Measurements from ENCODE around the gene CLIP2. TPM values are rescaled to one million over a fixed set of nuclear protein-coding genes. Genes with fewer than 3 reads are reported as not detected.

The CLIP2 gene
- total RNA-seq, 1 donor: 55.7 TPM

GRCh38 chr7:74272305-74273038, 16.7 kb upstream of the CLIP2 start:
- peak; percentile 99 for DNase-seq (ENCODE audit: low read depth)
- TF ChIP-seq, protein P1, sequence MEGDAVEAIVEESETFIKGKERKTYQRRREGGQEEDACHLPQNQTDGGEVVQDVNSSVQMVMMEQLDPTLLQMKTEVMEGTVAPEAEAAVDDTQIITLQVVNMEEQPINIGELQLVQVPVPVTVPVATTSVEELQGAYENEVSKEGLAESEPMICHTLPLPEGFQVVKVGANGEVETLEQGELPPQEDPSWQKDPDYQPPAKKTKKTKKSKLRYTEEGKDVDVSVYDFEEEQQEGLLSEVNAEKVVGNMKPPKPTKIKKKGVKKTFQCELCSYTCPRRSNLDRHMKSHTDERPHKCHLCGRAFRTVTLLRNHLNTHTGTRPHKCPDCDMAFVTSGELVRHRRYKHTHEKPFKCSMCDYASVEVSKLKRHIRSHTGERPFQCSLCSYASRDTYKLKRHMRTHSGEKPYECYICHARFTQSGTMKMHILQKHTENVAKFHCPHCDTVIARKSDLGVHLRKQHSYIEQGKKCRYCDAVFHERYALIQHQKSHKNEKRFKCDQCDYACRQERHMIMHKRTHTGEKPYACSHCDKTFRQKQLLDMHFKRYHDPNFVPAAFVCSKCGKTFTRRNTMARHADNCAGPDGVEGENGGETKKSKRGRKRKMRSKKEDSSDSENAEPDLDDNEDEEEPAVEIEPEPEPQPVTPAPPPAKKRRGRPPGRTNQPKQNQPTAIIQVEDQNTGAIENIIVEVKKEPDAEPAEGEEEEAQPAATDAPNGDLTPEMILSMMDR (IDR thresholded peaks at IDR 0.05; ENCODE audit: insufficient read depth, low read depth, low read length): no peak
- H3K4me3 ChIP-seq (ENCODE audit: low read depth, low read length): no peak overlapping the region

DNA sequence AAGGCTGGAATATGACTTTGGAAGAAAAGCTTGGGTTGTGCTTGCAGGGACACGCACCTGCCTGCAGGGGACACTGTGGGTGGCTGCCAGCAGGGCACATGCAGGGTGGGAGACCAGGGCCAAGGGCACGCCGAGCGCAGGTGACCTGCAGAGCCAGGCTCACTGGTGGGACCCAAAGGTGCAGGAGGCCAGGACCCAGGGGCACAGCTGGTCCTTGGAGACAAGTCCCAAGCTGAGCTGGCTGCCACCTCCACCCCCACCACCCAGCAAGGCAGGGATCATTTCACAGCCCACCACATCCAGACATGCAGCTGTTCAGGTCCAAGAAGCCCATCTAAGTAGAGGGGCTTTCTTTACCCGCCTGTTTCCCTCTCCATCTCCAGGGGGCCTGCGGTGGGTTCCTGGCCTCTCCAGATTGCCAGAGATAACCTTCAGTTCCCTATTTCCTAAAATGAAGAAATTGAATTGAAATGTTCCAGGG, 13.8 kb upstream of the CLIP2 start:
- TF ChIP-seq, protein P1 (IDR thresholded peaks at IDR 0.05; ENCODE audit: insufficient read depth, low read depth, low read length): peak; percentile 64
- no peak for DNase-seq (ENCODE audit: low read depth)
- no peak overlapping the region for H3K4me3 ChIP-seq (ENCODE audit: low read depth, low read length)

GRCh38 chr7:74277636-74278035, 11.6 kb upstream of the CLIP2 start:
- H3K4me3 ChIP-seq (ENCODE audit: low read depth, low read length): no peak overlapping the region
- no peak for DNase-seq (ENCODE audit: low read depth)
- TF ChIP-seq, protein P1 (IDR thresholded peaks at IDR 0.05; ENCODE audit: insufficient read depth, low read depth, low read length): no peak

DNA sequence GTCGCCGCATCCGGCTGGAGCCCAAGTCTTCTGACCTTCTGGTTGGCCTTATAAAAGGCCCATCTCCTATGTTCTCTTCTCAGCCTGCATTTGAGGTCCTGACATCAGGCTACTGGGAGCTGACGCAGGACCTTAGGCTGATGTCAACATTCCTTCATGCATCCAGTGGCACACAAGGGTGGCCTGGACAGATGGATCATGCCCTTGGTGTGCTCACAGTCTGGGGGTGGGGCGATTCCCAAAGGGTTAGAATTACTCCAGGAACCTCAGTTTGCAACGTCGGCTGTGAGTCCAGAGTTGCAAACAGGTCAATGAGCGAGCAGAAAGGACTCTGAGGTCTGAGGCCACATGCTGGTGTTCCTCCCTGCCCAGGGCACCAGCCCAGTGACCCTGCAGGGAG, 8.2 kb upstream of the CLIP2 start:
- peak; percentile 79 for DNase-seq (ENCODE audit: low read depth)
- no peak overlapping the region for H3K4me3 ChIP-seq (ENCODE audit: low read depth, low read length)
- TF ChIP-seq, protein P1 (IDR thresholded peaks at IDR 0.05; ENCODE audit: insufficient read depth, low read depth, low read length): no peak

- H3K4me3 ChIP-seq (ENCODE audit: low read depth, low read length): no peak overlapping the region
- TF ChIP-seq, protein P1 (IDR thresholded peaks at IDR 0.05; ENCODE audit: insufficient read depth, low read depth, low read length): no peak
- DNase-seq (ENCODE audit: low read depth): no peak
Measured at GRCh38 chr7:74282748-74283459, 6.3 kb upstream of the CLIP2 start.

- TF ChIP-seq, protein P1 (IDR thresholded peaks at IDR 0.05; ENCODE audit: insufficient read depth, low read depth, low read length): no peak
- H3K4me3 ChIP-seq (ENCODE audit: low read depth, low read length): no peak overlapping the region
- DNase-seq (ENCODE audit: low read depth): no peak
Measured at GRCh38 chr7:74283858-74284447, 5.3 kb upstream of the CLIP2 start.
